Prostate gland (tissue), 2 donors: ENCODE data around the gene BAG5.

Source experiments
- CTCF ChIP-seq, 4 experiments: fragments of 200-600 bp in 2 of 4; fragments of 450-650 bp in 2 of 4; sonication (generic) in 2 of 4; IDR thresholded peaks; 1 replicate in 3 of 4; 2 replicates in 1 of 4; pipeline ENCODE4 v1.5.1; 2016 to 2019; ENCODE audit warnings: antibody characterized with exemption in 4 of 4, mild to moderate bottlenecking in 2 of 4, moderate library complexity in 2 of 4
- POLR2A ChIP-seq: fragments of 450-650 bp; IDR thresholded peaks from one replicate; pipeline ENCODE4 v1.6.1; 2016; ENCODE audit warnings: antibody characterized with exemption, mild to moderate bottlenecking
- POLR2AphosphoS5 ChIP-seq: sonication (generic); formaldehyde crosslinking; IDR thresholded peaks from one replicate; pipeline ENCODE4 v1.6.1; 2017; ENCODE audit warnings: antibody characterized with exemption

- TF ChIP-seq POLR2A (no peak), CTCF (IDR thresholded peaks at IDR 0.05) (no peak), POLR2AphosphoS5 (no peak)
Measured at GRCh38 chr14:103529383-103530365, 32.8 kb downstream of the BAG5 start.
